HUES64 (cell line): ENCODE results near the gene NECTIN1.

Source experiments
- H3K27ac ChIP-seq: 2 replicates; pipeline ENCODE4 v1.7.0; 2013; ENCODE audit warnings: low read depth, low read length, inconsistent platforms
- H3K27me3 ChIP-seq: 2 replicates; pipeline ENCODE4 v1.6.1; 2013; ENCODE audit warnings: mild to moderate bottlenecking, low read length; ENCODE audit not compliant: insufficient read depth
- H3K36me3 ChIP-seq: 2 replicates; pipeline ENCODE4 v1.6.1; 2013; ENCODE audit warnings: mild to moderate bottlenecking, low read length; ENCODE audit not compliant: insufficient read depth
- H3K4me1 ChIP-seq: 2 replicates; pipeline ENCODE4 v1.6.1; 2013; ENCODE audit warnings: mild to moderate bottlenecking, low read length, moderate library complexity; ENCODE audit not compliant: insufficient read depth
- H3K4me3 ChIP-seq: 2 replicates; pipeline ENCODE4 v1.5.1; 2013; ENCODE audit warnings: mild to moderate bottlenecking, low read length, moderate library complexity
- H3K9ac ChIP-seq: 2 replicates; pipeline ENCODE4 v1.6.1; 2013; ENCODE audit warnings: mild to moderate bottlenecking, low read depth, low read length
- H3K9me3 ChIP-seq: 2 replicates; pipeline ENCODE4 v1.6.1; 2013; ENCODE audit warnings: low read depth, low read length; ENCODE audit not compliant: insufficient read depth
- WGBS: fragments of 150-250, 120-280 bp; methylation state at CpG from one replicate; pipeline ENCODE4 v1.1.7; 2013; ENCODE audit warnings: missing lambda C conversion rate; 5-methylcytosine and 5-hydroxymethylcytosine counted together

The NECTIN1 gene

DNA sequence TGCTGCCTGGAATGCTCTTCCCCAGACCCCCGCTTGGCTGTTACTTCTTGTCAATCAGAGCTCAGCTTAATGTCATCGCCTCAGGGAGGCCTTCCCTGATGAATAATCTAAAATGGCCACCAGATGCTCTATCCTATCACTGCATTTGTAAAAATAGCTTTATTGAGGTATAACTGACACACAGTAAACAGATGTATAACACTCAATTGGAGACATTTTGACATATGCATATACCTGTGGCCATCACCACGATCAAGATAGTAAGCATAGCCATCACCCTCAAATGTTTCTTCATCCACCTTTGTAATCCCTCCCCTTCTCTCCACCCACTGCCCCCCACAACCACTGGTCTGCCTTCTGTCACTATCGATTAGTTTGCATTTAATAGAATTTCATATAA lies 36.6 kb upstream of the NECTIN1 start:
- Histone ChIP-seq H3K9me3 (no peaks in the 10 kb centered on the region), H3K4me3 (no peak overlapping the region), H3K36me3 (no peaks in the 10 kb centered on the region), H3K9ac (no peak overlapping the region), H3K27me3 (no peaks in the 10 kb centered on the region; the same call in 1 of the 2 replicates), H3K4me1 (0 out of 2 replicates have a peak, but pooled peaks cover 2% of the 10 kb centered on the region), H3K27ac (no peak overlapping the region)
- 78% methylated on average over 3 of the region's 4 CpGs for WGBS

DNA sequence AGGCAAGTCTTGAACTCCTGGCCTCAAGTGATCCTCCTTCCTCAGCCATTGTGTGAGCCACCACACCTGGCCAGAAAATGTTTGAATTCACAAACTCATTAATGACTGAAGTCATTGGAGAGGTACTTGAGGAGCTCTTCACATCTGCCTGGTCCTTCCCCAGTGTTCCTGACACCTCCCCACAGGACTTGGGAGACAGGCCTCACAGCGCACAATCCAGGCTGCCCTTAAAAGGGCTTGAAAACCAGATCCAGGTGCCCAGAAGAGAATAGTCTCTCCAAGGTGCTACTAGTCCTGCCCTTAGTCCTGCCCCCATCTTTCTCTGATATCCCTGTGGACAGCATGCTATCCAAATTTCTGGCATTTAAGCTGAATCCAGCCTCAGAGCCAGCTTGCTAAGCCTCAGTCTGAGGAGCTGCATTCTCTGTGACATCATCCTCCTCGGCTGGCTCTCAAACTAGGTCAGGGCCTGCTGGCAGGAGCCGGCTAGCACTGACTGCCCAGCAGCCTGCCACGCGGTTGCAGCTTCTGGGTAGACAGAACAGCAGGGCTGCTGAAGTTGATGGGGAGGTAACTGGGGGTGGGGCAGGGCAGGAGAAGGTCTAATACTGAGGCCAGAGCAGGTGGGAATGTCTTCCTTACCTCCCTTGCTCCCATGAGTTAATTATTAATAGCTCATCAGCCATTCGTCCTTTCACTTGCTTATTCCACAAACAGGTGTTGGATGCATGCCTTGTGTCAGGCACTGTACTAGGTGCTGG lies 35.3 kb upstream of the NECTIN1 start:
- H3K27me3 ChIP-seq: no peaks in the 10 kb centered on the region; the same call in 1 of the 2 replicates
- no peaks in the 10 kb centered on the region for H3K9me3 ChIP-seq
- H3K4me3 ChIP-seq: no peak overlapping the region
- H3K9ac ChIP-seq: no peak overlapping the region
- H3K36me3 ChIP-seq: no peaks in the 10 kb centered on the region
- H3K27ac ChIP-seq: no peak overlapping the region
- WGBS: 64% methylated on average over 6 of the region's 6 CpGs
- peaks cover 9% of the 10 kb centered on the region for H3K4me1 ChIP-seq

DNA sequence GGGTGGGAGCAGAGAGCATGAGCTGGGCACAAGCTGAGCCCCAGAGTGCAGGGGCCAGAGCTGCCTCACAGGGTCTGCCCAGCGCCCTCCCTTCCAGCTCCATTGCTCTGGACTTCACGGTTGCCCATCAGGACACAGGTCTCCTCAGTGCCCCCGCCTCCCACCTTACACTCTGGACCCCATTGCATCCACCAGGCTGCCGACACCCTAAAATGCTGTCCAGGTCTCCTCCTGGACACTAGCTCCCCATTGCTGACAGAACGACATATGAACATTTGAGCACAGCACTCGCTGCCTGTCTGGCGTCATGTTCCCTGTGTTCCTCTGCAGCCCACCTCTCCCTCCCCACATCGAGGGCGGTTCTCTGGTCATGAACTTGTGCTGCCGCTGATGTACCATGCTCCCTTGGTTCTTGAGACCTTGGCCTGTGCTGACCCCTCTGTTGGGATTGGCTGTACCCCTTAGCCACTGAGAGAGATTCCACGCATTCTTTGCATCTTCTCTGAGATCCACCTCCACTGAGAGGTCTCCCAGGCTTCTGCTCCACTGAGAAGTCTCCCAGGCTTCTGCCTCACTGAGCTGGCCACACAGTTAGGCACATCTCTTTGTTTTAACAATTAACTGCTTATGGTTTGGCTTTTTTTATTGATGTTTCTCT lies 34.2 kb upstream of the NECTIN1 start:
- Histone ChIP-seq H3K27ac (no peak overlapping the region), H3K9ac (no peak overlapping the region), H3K4me1 (peaks cover 9% of the 10 kb centered on the region), H3K4me3 (no peak overlapping the region), H3K9me3 (no peaks in the 10 kb centered on the region), H3K27me3 (no peaks in the 10 kb centered on the region; the same call in 1 of the 2 replicates), H3K36me3 (no peaks in the 10 kb centered on the region)
- WGBS: 86% methylated on average over 11 of the region's 11 CpGs

GRCh38 chr11:119759747-119760412 lies 30.9 kb upstream of the NECTIN1 start:
- Histone ChIP-seq H3K9ac (no peak overlapping the region), H3K4me3 (no peak overlapping the region), H3K9me3 (no peaks in the 10 kb centered on the region), H3K27me3 (no peaks in the 10 kb centered on the region), H3K4me1 (peaks cover 9% of the 10 kb centered on the region), H3K27ac (no peak overlapping the region), H3K36me3 (no peaks in the 10 kb centered on the region)
- 96% methylated on average over 5 of the region's 5 CpGs for WGBS

DNA sequence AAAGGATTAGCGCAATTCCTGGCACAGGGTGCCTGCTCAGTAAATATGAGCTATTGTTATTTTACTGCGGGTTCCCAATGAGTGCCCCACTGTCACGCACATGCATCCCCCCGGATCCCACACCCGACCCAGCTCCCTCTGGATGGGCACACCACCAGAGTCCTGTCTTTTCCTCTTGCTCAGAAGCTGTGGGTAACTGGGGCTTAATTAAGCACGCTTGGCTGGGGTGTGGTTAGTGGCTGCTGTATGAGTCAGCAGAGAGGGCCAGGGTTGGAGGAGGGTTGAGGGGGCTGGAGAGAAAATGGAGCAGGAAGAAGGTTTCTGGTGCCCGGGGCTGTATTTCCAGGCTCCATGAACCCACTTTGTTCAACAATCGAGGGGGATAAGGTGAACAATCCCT lies 30.3 kb upstream of the NECTIN1 start:
- WGBS: 75% methylated on average over 8 of the region's 8 CpGs
- H3K4me3 ChIP-seq: no peak overlapping the region
- peaks cover 9% of the 10 kb centered on the region for H3K4me1 ChIP-seq
- no peak overlapping the region for H3K27ac ChIP-seq
- no peaks in the 10 kb centered on the region for H3K9me3 ChIP-seq
- no peaks in the 10 kb centered on the region for H3K36me3 ChIP-seq
- no peaks in the 10 kb centered on the region for H3K27me3 ChIP-seq
- H3K9ac ChIP-seq: no peak overlapping the region

GRCh38 chr11:119758291-119758690 lies 29.3 kb upstream of the NECTIN1 start:
- H3K27ac ChIP-seq: no peak overlapping the region
- H3K9me3 ChIP-seq: no peaks in the 10 kb centered on the region
- H3K4me1 ChIP-seq: peaks cover 9% of the 10 kb centered on the region
- H3K4me3 ChIP-seq: no peak overlapping the region
- no peaks in the 10 kb centered on the region for H3K27me3 ChIP-seq
- H3K36me3 ChIP-seq: no peaks in the 10 kb centered on the region
- WGBS: 77% methylated on average over 2 of the region's 2 CpGs
- no peak overlapping the region for H3K9ac ChIP-seq

DNA sequence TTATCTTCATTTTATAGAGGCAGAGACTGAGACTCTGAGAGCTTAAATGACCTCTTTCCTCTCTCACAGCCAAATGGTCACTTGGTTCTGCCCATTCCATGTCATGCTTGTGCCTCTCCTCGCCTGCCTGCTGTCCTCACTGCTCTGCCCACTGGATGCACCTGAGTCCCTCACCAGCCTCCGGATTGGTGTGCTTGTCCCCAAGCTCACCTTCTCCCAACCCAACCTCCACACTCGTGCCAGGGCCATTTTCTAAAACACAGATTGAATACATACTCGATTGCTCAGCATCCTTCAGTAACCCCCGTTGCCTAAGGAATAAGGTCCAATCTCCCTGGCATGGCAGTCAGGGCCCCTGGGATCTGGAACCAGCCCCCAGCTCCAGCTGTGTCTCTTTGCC lies 28.4 kb upstream of the NECTIN1 start:
- Histone ChIP-seq H3K27me3 (no peaks in the 10 kb centered on the region), H3K9ac (no peak overlapping the region), H3K9me3 (no peaks in the 10 kb centered on the region), H3K36me3 (no peaks in the 10 kb centered on the region), H3K4me1 (peaks cover 9% of the 10 kb centered on the region), H3K27ac (no peak overlapping the region), H3K4me3 (no peak overlapping the region)
- WGBS: 90% methylated on average over 5 of the region's 5 CpGs

DNA sequence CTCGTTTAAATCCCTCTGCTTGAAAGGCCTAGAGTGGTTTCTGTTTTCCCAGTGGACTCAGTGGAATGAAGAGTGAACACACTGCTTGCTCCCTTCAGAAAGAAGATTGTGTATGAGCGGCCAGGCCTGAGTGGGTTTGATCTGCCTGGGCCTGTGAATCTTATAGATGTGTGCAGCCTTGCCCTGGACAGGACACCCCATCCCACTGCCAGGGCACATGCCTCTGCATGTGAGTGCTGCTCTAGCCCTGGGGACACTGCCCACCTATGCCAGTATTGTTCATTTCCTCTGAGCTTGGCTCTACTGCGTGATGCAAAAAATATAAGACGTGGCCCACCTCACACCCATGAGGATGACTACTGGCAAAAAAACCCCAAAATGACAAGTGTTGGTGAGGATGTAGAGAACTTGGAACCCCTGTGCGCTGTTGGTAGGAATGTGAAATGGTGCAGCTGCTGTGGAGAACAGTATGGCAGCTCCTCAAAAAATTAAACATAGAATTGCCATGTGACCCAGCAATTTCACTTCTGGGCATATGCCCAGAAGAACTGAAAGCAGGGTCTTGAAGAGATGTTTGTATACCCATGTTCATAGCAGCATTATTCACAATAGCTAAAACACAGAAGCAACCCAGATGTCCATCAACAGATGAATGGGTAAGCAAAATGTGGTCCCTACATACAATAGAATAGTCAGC lies 27.3 kb upstream of the NECTIN1 start:
- no peak overlapping the region for H3K27ac ChIP-seq
- H3K27me3 ChIP-seq: no peaks in the 10 kb centered on the region
- no peaks in the 10 kb centered on the region for H3K36me3 ChIP-seq
- H3K9me3 ChIP-seq: no peaks in the 10 kb centered on the region
- 92% methylated on average over 5 of the region's 5 CpGs for WGBS
- H3K4me1 ChIP-seq: peaks cover 9% of the 10 kb centered on the region
- no peak overlapping the region for H3K9ac ChIP-seq
- H3K4me3 ChIP-seq: no peak overlapping the region

GRCh38 chr11:119755356-119756071 lies 26.5 kb upstream of the NECTIN1 start:
- no peaks in the 10 kb centered on the region for H3K27me3 ChIP-seq
- no peak overlapping the region for H3K9ac ChIP-seq
- no peaks in the 10 kb centered on the region for H3K36me3 ChIP-seq
- WGBS: 78% methylated on average over 9 of the region's 9 CpGs
- H3K4me1 ChIP-seq: peaks cover 8% of the 10 kb centered on the region
- H3K27ac ChIP-seq: no peak overlapping the region
- H3K4me3 ChIP-seq: no peak overlapping the region
- no peaks in the 10 kb centered on the region for H3K9me3 ChIP-seq

DNA sequence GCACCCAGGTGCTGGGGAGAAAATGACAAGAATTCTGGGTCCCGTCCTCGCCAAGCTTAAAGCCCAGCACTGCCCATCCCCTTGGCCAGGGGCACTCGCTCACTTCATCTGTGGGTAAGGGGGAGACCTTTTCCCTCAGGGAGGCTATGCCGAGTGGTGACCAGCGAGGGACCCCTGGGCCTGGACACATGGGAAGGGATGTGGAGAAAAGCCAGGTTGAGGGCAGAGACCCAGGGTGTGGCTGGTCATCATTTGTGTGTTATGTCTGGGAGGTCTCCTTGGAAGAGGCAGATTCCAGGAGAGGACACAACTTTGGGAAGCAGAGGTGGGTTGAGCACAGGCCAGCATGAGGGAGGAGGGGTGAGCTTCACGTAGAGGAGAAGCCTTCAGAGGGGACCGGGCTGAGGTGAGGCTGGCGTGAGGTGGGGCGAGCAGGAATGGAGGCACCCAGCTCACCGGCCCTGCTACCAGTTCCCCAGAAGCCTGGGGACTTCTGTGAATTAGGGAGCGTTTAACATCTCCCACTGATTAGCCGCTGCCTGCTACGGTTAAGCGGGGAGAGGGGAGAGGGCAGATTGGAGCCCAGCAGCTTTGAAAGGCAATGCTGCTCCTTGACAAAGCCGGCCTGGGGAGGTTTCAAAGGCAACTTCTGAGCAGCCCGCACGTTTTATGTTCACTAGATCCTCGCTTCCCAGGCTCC lies 25.8 kb upstream of the NECTIN1 start:
- no peaks in the 10 kb centered on the region for H3K36me3 ChIP-seq
- no peak overlapping the region for H3K27ac ChIP-seq
- H3K4me3 ChIP-seq: no peak overlapping the region
- no peak overlapping the region for H3K9ac ChIP-seq
- WGBS: 79% methylated on average over 18 of the region's 18 CpGs
- peaks cover 4% of the 10 kb centered on the region for H3K4me1 ChIP-seq
- H3K27me3 ChIP-seq: no peaks in the 10 kb centered on the region
- H3K9me3 ChIP-seq: no peaks in the 10 kb centered on the region
